ENCODE measurements around the gene TMEM220.

DNA sequence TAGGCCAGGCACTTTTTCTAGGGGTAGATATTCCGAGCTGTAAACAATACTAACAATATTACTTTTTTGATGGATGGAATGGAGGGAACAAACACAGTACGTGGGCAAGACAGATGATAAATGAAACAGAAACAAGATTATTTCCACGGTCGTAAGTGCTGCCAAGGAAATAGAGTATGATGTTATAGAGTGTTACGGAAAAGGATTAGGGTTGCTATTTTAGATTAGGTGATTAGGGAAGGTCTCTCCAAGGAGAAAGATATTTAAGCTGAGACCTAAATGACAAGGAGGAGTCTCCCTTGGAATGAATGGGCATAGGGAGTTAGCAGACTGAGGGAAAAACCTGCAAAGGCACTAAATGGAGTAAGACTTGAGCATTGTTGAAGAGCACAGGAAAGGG is 24.1 kb downstream of the TMEM220 start:
- TF ChIP-seq CTCF (IDR thresholded peaks at IDR 0.05): no peak
- TF ChIP-seq POLR2A (IDR thresholded peaks at IDR 0.05): no peak

Data from esophagus squamous epithelium (tissue), 4 donors.